SK-N-SH (cell line): ENCODE measurements around the gene MED7. TPM values are rescaled to one million over a fixed set of nuclear protein-coding genes. Genes with fewer than 3 reads are reported as not detected.

Experiments
- CTCF ChIA-PET: fragments of 300-600, 350-600 bp; formaldehyde crosslinking; extraction: SDS; loops from one replicate; lab custom pipeline; 2021; lab: Yijun Ruan, JAX
- POLR2A ChIA-PET: fragments of 350-600 bp; sonication (Branson Sonifier 250); formaldehyde crosslinking; extraction: SDS; loops from one replicate; lab custom pipeline; 2020; ENCODE audit warnings: antibody characterized with exemption, inconsistent platforms; lab: Yijun Ruan, JAX
- DNase-seq: peaks from one replicate; pipeline ENCODE4 v3.0.0; 2012
- H2AFZ ChIP-seq: fragments of 200-600 bp; sonication (generic); 2 replicates; pipeline ENCODE4 v1.8.1; 2016; ENCODE audit warnings: antibody characterized with exemption, mild to moderate bottlenecking, low read depth
- H3F3A ChIP-seq: fragments of 200-600 bp; sonication (generic); replicated peaks from 2 replicates; pipeline ENCODE3; 2016; ENCODE audit warnings: antibody characterized with exemption, mild to moderate bottlenecking; ENCODE audit not compliant: insufficient read depth
- H3K27ac ChIP-seq, 2 experiments: fragments of 200-500 bp in 1 of 2; fragments of 200-600 bp in 1 of 2; sonication (Bioruptor generic) in 1 of 2; sonication (generic), shearing (Covaris generic) in 1 of 2; 2 replicates each; pipeline versions ENCODE4 v1.5.1 to v1.6.1; 2014 to 2016; ENCODE audit warnings: low read depth in 2 of 2, inconsistent platforms in 1 of 2, low read length in 1 of 2, mild to moderate bottlenecking in 1 of 2, mixed read lengths in 1 of 2
- H3K27me3 ChIP-seq: fragments of 200-600 bp; sonication (generic), shearing (Covaris generic); 2 replicates; pipeline ENCODE4 v1.6.1; 2016; ENCODE audit warnings: mixed run types; ENCODE audit not compliant: insufficient read depth
- H3K36me3 ChIP-seq, 2 experiments: fragments of 200-500 bp in 1 of 2; fragments of 200-600 bp in 1 of 2; sonication (Bioruptor generic) in 1 of 2; sonication (generic) in 1 of 2; replicated peaks in 1 of 2; 2 replicates each; pipeline versions ENCODE3 to v1.5.1; 2014 to 2016; ENCODE audit warnings: low read length in 1 of 2, mild to moderate bottlenecking in 1 of 2; ENCODE audit not compliant: insufficient read depth in 2 of 2, control insufficient read depth in 1 of 2
- H3K4me1 ChIP-seq, 2 experiments: fragments of 200-500 bp in 1 of 2; fragments of 200-600 bp in 1 of 2; sonication (Bioruptor generic) in 1 of 2; sonication (generic), shearing (Covaris generic) in 1 of 2; 2 replicates each; pipeline versions ENCODE4 v1.5.1 to v1.6.1; 2014 to 2016; ENCODE audit warnings: low read depth in 1 of 2, low read length in 1 of 2, mixed run types in 1 of 2; ENCODE audit not compliant: insufficient read depth in 2 of 2, control insufficient read depth in 1 of 2
- H3K4me2 ChIP-seq: fragments of 200-600 bp; sonication (generic), shearing (Covaris generic); 2 replicates; pipeline ENCODE4 v1.6.1; 2017; ENCODE audit warnings: mixed run types
- H3K4me3 ChIP-seq, 2 experiments: fragments of 200-500 bp in 1 of 2; fragments of 200-600 bp in 1 of 2; sonication (Bioruptor generic) in 1 of 2; sonication (generic), shearing (Covaris generic) in 1 of 2; 2 replicates each; pipeline versions ENCODE4 v1.5.1 to v1.8.1; 2014 to 2016; ENCODE audit warnings: low read depth in 2 of 2, inconsistent platforms in 1 of 2, low read length in 1 of 2, mild to moderate bottlenecking in 1 of 2, mixed read lengths in 1 of 2, moderate library complexity in 1 of 2
- H3K79me2 ChIP-seq: fragments of 200-600 bp; sonication (generic); 2 replicates; pipeline ENCODE4 v1.8.1; 2017; ENCODE audit warnings: mild to moderate bottlenecking; ENCODE audit not compliant: insufficient read depth
- H3K9ac ChIP-seq: fragments of 200-600 bp; sonication (generic); 2 replicates; pipeline ENCODE4 v1.6.1; 2017; ENCODE audit warnings: mixed run types
- H3K9me2 ChIP-seq: fragments of 200-600 bp; sonication (generic); 2 replicates; pipeline ENCODE4 v1.6.1; 2017; ENCODE audit warnings: mixed run types
- H3K9me3 ChIP-seq: fragments of 200-600 bp; sonication (generic); 2 replicates; pipeline ENCODE4 v1.6.1; 2017; ENCODE audit warnings: mixed run types, mild to moderate bottlenecking, moderate library complexity
- H4K20me1 ChIP-seq: fragments of 200-600 bp; sonication (generic); 2 replicates; pipeline ENCODE4 v1.6.1; 2017; ENCODE audit warnings: mild to moderate bottlenecking, mixed run types; ENCODE audit not compliant: insufficient read depth
- CHD2 ChIP-seq: fragments of 150-350 bp; IDR thresholded peaks from 2 replicates; pipeline ENCODE4 v1.6.1; 2018; ENCODE audit warnings: low read length; ENCODE audit not compliant: partially characterized antibody
- CTCF ChIP-seq: fragments of 200-600 bp; sonication (generic); IDR thresholded peaks from 2 replicates; pipeline ENCODE4 v1.6.1; 2017; ENCODE audit warnings: antibody characterized with exemption, mild to moderate bottlenecking, moderate library complexity
- ELF1 ChIP-seq: IDR thresholded peaks from 2 replicates; pipeline ENCODE4 v1.4.0; 2012
- EP300 ChIP-seq, 2 experiments: IDR thresholded peaks; 2 replicates each; pipeline versions ENCODE4 v1.4.0 to v1.6.1; 2012; ENCODE audit warnings: borderline replicate concordance in 1 of 2, low read depth in 1 of 2, low read length in 1 of 2
- FOSL2 ChIP-seq: IDR thresholded peaks from 2 replicates; pipeline ENCODE4 v1.4.0; 2012; ENCODE audit warnings: low read depth, mild to moderate bottlenecking, moderate library complexity, borderline replicate concordance
- FOXJ3 ChIP-seq: sonication (generic); formaldehyde crosslinking; IDR thresholded peaks from 2 replicates; pipeline ENCODE4 v1.5.1; 2020; ENCODE audit warnings: mild to moderate bottlenecking, missing genetic modification reagents
- FOXM1 ChIP-seq: IDR thresholded peaks from 2 replicates; pipeline ENCODE4 v1.4.0; 2012; ENCODE audit warnings: low read depth, mild to moderate bottlenecking
- JUND ChIP-seq: IDR thresholded peaks from 2 replicates; pipeline ENCODE4 v1.4.0; 2012
- MEF2A ChIP-seq: IDR thresholded peaks from 2 replicates; pipeline ENCODE4 v1.4.0; 2012; ENCODE audit warnings: low read depth, borderline replicate concordance
- NFIC ChIP-seq: IDR thresholded peaks from 2 replicates; pipeline ENCODE4 v1.4.0; 2012; ENCODE audit warnings: borderline replicate concordance
- POLR2AphosphoS5 ChIP-seq: IDR thresholded peaks from 2 replicates; pipeline ENCODE4 v1.6.1; 2012; ENCODE audit warnings: low read depth, low read length
- RAD21 ChIP-seq: IDR thresholded peaks from 2 replicates; pipeline ENCODE4 v1.6.1; 2012; ENCODE audit warnings: mild to moderate bottlenecking, low read length
- RCOR1 ChIP-seq: fragments of 150-350 bp; IDR thresholded peaks from 2 replicates; pipeline ENCODE4 v1.6.1; 2017; ENCODE audit warnings: antibody characterized with exemption, low read length
- REST ChIP-seq: IDR thresholded peaks from 2 replicates; pipeline ENCODE4 v1.6.1; 2012; ENCODE audit warnings: mild to moderate bottlenecking, low read depth, low read length, moderate library complexity
- RFX5 ChIP-seq: IDR thresholded peaks from 2 replicates; pipeline ENCODE4 v1.6.1; 2012; ENCODE audit warnings: mild to moderate bottlenecking, improper control_type of control experiment, low read length
- SIN3A ChIP-seq: IDR thresholded peaks from 2 replicates; pipeline ENCODE4 v1.6.1; 2012; ENCODE audit warnings: low read depth, mild to moderate bottlenecking, low read length, moderate library complexity, borderline replicate concordance
- TAF1 ChIP-seq: IDR thresholded peaks from 2 replicates; pipeline ENCODE4 v1.6.1; 2012; ENCODE audit warnings: low read depth, mild to moderate bottlenecking, low read length, moderate library complexity, borderline replicate concordance
- TCF12 ChIP-seq: IDR thresholded peaks from 2 replicates; pipeline ENCODE4 v1.4.0; 2012
- ZBTB33 ChIP-seq: IDR thresholded peaks from 2 replicates; pipeline ENCODE4 v1.4.0; 2012; ENCODE audit warnings: low read depth, borderline replicate concordance
- WGBS: methylation state at CpG from one replicate; pipeline ENCODE4 v1.1.6; 2017; ENCODE audit warnings: low lambda C conversion rate; 5-methylcytosine and 5-hydroxymethylcytosine counted together
- polyA plus RNA-seq, 3 experiments: library from polyadenylated mRNA; depleted of rRNA; stranded (reverse); fragments of >200 nt; gene quantifications; 2 replicates each; pipeline ENCODE4 v1.2.3, GENCODE V29; 2012
- TF ChIP-seq, protein P1 (sequence below): fragments of 150-350 bp; IDR thresholded peaks from 2 replicates; pipeline ENCODE4 v1.6.1; 2017; ENCODE audit warnings: antibody characterized with exemption, low read length, low read depth, borderline replicate concordance

The MED7 gene
- polyA plus RNA-seq, 1 of the 3 experiments (the other 2 are of a cell fraction): 5.3 TPM

DNA sequence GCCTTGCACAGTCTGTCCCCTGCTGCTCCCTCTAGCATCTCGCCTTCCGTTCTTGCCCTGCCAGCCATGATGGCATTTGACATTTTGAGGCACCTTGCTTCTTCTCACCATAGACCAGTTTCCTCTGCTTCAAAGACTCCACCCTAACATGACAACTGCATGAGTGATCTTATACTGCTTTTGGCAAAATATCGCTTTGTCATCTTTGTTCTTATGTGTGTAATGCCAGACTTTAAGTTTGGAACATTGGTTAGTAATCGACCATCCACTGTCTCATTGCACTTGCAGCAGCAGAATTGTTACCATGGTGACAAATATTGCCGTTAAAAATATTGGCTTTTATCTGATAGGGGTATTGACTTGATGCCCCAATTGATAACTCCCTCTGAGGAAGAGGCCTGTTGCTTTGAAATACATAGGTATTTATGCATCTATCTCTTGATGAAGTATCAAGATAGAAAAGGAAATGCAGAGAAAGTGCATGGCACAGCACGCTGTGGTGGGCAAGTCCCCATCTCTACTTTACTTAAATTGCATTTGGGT is 16.6 kb upstream of the MED7 start:
- H4K20me1 ChIP-seq: no peaks in the 10 kb centered on the region
- H3K27me3 ChIP-seq: peaks cover 16% of the 10 kb centered on the region; the same call in 1 of the 2 replicates
- H3K27ac ChIP-seq: no peak overlapping the region
- H2AFZ ChIP-seq: no peak overlapping the region
- H3K9me3 ChIP-seq: no peaks in the 10 kb centered on the region
- H3K4me3 ChIP-seq: no peak overlapping the region
- ChIA-PET CTCF (no interaction called here), POLR2A (no interaction called here)
- H3K9ac ChIP-seq: no peak overlapping the region
- H3K79me2 ChIP-seq: no peaks in the 10 kb centered on the region
- H3F3A ChIP-seq: no peaks in the 10 kb centered on the region
- H3K4me2 ChIP-seq: no peak overlapping the region
- TF ChIP-seq NFIC (no peak), ELF1 (no peak), RFX5 (no peak), TCF12 (no peak), RCOR1 (no peak), CTCF (no peak), FOSL2 (no peak), MEF2A (no peak), FOXJ3 (CRISPR knock-in tag) (no peak), POLR2AphosphoS5 (no peak), REST (no peak)
- 46% methylated on average over 6 of the region's 6 CpGs for WGBS
- H3K36me3 ChIP-seq: no peaks in the 10 kb centered on the region
- no peaks in the 10 kb centered on the region for H3K9me2 ChIP-seq
- H3K4me1 ChIP-seq: no peaks in the 10 kb centered on the region
- DNase-seq: no peak

- Histone ChIP-seq H3K4me3 (no peak overlapping the region), H3K9ac (no peak overlapping the region), H3K27ac (no peak overlapping the region), H3K27me3 (peaks cover 12% of the 10 kb centered on the region; the same call in 1 of the 2 replicates), H3K4me2 (no peak overlapping the region), H3K9me2 (no peaks in the 10 kb centered on the region), H3K79me2 (no peaks in the 10 kb centered on the region), H2AFZ (no peak overlapping the region), H3K36me3 (no peaks in the 10 kb centered on the region), H3K9me3 (no peaks in the 10 kb centered on the region), H3F3A (no peaks in the 10 kb centered on the region), H4K20me1 (no peaks in the 10 kb centered on the region), H3K4me1 (no peaks in the 10 kb centered on the region)
- WGBS: 77% methylated on average over 1 of the region's 1 CpG
- ChIA-PET CTCF (interaction anchor here (0.6 to 2.0 kb wide), 2 partner anchors 9 to 15 kb away, joined by 3 to 6 read pairs; no protein-coding TSS in a partner anchor), POLR2A (interaction anchor here (0.7 kb wide), 1 partner anchor 217 kb away, joined by 3 read pairs; no protein-coding TSS in a partner anchor)
- no peak for DNase-seq
- no peak for TF ChIP-seq ZBTB33
- TF ChIP-seq EP300 (IDR thresholded peaks at IDR 0.05; ENCODE audit: borderline replicate concordance in 1 of 2, low read depth in 1 of 2, low read length in 1 of 2): no peak
- TF ChIP-seq SIN3A: no peak
- TF ChIP-seq, protein P1, sequence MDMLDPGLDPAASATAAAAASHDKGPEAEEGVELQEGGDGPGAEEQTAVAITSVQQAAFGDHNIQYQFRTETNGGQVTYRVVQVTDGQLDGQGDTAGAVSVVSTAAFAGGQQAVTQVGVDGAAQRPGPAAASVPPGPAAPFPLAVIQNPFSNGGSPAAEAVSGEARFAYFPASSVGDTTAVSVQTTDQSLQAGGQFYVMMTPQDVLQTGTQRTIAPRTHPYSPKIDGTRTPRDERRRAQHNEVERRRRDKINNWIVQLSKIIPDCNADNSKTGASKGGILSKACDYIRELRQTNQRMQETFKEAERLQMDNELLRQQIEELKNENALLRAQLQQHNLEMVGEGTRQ: no peak
- TF ChIP-seq JUND: no peak
- TF ChIP-seq CHD2: no peak
- TF ChIP-seq FOXM1: no peak
- TF ChIP-seq RAD21: no peak
- no peak for TF ChIP-seq ELF1
- TF ChIP-seq TAF1: no peak
Observed at GRCh38 chr5:157157293-157157891, 14.7 kb upstream of the MED7 start.
